ENCODE measurements around the gene SCNN1B.

- no peak for TF ChIP-seq CTCF (IDR thresholded peaks at IDR 0.05)
- TF ChIP-seq POLR2A (IDR thresholded peaks at IDR 0.05) = no peak
These were observed 82.8 kb downstream of the SCNN1B start for GRCh38 chr16:23384878-23385277.

Data from gastroesophageal sphincter (tissue), 3 donors.